Esophagus squamous epithelium (tissue), 4 donors: ENCODE results near the gene TGM3.

Source experiments
- POLR2A ChIP-seq, 4 donors: fragments of 450-650 bp; IDR thresholded peaks; one replicate each; pipeline ENCODE4 v1.6.1; 2017; ENCODE audit warnings: antibody characterized with exemption in 4 of 4, mild to moderate bottlenecking in 4 of 4, moderate library complexity in 3 of 4
- TF ChIP-seq, protein P1 (sequence below), 6 experiments: fragments of 450-650 bp in 4 of 6; fragments of 200-600 bp in 2 of 6; sonication (generic) in 2 of 6; IDR thresholded peaks; one replicate each; pipeline ENCODE4 v1.5.1; 2016 to 2019; ENCODE audit warnings: antibody characterized with exemption in 6 of 6, mild to moderate bottlenecking in 4 of 6, moderate library complexity in 4 of 6

DNA sequence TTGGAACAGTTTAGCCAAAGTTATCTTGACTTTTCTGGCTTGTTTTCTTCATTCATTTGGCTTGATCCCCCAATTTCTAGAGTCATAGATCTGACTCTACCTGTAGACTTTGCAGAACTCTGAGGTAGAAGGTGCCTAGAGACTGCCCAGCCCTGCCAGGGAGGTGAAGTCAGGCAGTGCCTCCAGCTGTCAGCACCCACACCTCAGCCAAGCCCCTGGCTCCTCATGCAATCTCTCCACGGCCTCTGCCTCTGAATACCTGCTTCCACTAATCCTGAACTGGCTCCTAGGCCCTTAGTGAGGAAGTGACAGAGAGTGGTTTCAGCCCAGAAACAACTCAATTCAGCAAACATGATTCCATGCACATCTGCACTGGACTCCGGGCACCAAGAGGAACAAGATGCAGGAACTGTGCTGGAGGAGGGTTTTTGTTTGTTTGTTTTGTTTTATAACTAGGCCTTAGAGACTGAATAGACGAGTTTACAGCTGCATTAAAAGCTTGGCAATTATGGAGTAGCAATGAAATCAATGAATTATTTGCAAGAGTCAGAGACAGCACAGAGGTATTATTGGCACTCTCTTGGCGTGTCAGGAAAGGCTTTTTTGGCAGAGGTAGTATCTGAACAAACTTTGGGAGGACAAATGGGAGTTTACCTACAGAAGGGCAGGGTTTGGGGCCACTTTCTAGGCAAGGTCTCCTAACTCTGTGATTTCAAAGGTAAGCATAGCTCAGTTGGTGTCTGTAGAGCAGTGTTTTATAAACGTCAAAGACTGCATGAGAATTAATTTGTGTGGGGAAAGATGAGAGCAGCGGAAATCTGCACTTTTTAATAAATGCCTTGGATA lies 25.2 kb downstream of the TGM3 start:
- TF ChIP-seq, protein P1, sequence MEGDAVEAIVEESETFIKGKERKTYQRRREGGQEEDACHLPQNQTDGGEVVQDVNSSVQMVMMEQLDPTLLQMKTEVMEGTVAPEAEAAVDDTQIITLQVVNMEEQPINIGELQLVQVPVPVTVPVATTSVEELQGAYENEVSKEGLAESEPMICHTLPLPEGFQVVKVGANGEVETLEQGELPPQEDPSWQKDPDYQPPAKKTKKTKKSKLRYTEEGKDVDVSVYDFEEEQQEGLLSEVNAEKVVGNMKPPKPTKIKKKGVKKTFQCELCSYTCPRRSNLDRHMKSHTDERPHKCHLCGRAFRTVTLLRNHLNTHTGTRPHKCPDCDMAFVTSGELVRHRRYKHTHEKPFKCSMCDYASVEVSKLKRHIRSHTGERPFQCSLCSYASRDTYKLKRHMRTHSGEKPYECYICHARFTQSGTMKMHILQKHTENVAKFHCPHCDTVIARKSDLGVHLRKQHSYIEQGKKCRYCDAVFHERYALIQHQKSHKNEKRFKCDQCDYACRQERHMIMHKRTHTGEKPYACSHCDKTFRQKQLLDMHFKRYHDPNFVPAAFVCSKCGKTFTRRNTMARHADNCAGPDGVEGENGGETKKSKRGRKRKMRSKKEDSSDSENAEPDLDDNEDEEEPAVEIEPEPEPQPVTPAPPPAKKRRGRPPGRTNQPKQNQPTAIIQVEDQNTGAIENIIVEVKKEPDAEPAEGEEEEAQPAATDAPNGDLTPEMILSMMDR (IDR thresholded peaks at IDR 0.05) = no peak
- no peak for TF ChIP-seq POLR2A (IDR thresholded peaks at IDR 0.05)
